Measurements from ENCODE around the gene CCDC117. TPM values are rescaled to one million over a fixed set of nuclear protein-coding genes. Genes with fewer than 3 reads are reported as not detected.
A peak's percentile ranks its signal among the peaks of the same experiment; 100 is the strongest.

Gene CCDC117
- 16.8 TPM for total RNA-seq
- polyA plus RNA-seq (ENCODE audit: insufficient read depth, low read depth, low replicate concordance) = 8.7 TPM
- long read RNA-seq, donor 1, transcript CCDC117-201 (5 exons, 3,985 nt) = major isoform, 7 of 7 reads
- long read RNA-seq, donor 1, partial matches to known transcripts = 0 of 7 reads
- long read RNA-seq, donor 1, other reads (novel, unspliced or antisense) = 0 of 7 reads
- long read RNA-seq, donor 2, partial matches to known transcripts = 0 of 4 reads
- long read RNA-seq, donor 2, other reads (novel, unspliced or antisense) = 0 of 4 reads
- long read RNA-seq, donor 3, transcript CCDC117-201 (5 exons, 3,985 nt) = major isoform, 7 of 7 reads
- long read RNA-seq, donor 3, partial matches to known transcripts = 0 of 7 reads
- long read RNA-seq, donor 3, other reads (novel, unspliced or antisense) = 0 of 7 reads
- long read RNA-seq, donor 4, transcript CCDC117-201 (5 exons, 3,985 nt) = major isoform, 9 of 9 reads
- long read RNA-seq, donor 4, partial matches to known transcripts = 0 of 9 reads
- long read RNA-seq, donor 4, other reads (novel, unspliced or antisense) = 0 of 9 reads
- long read RNA-seq, donor 5 = 0 reads
- long read RNA-seq, donor 6, partial matches to known transcripts = 0 of 2 reads
- long read RNA-seq, donor 6, other reads (novel, unspliced or antisense) = 0 of 2 reads
- long read RNA-seq, donor 7, transcript CCDC117-201 (5 exons, 3,985 nt) = major isoform, 7 of 14 reads
- long read RNA-seq, donor 7, partial matches to known transcripts = 2 of 14 reads
- long read RNA-seq, donor 7, other reads (novel, unspliced or antisense) = 5 of 14 reads
- long read RNA-seq, donor 8, transcript CCDC117-201 (5 exons, 3,985 nt) = major isoform, 9 of 9 reads
- long read RNA-seq, donor 8, partial matches to known transcripts = 0 of 9 reads
- long read RNA-seq, donor 8, other reads (novel, unspliced or antisense) = 0 of 9 reads
- long read RNA-seq, donor 9, transcript CCDC117-201 (5 exons, 3,985 nt) = major isoform, 5 of 5 reads
- long read RNA-seq, donor 9, partial matches to known transcripts = 0 of 5 reads
- long read RNA-seq, donor 9, other reads (novel, unspliced or antisense) = 0 of 5 reads
- long read RNA-seq, donor 10, transcript CCDC117-201 (5 exons, 3,985 nt) = major isoform, 6 of 6 reads
- long read RNA-seq, donor 10, partial matches to known transcripts = 0 of 6 reads
- long read RNA-seq, donor 10, other reads (novel, unspliced or antisense) = 0 of 6 reads

DNA sequence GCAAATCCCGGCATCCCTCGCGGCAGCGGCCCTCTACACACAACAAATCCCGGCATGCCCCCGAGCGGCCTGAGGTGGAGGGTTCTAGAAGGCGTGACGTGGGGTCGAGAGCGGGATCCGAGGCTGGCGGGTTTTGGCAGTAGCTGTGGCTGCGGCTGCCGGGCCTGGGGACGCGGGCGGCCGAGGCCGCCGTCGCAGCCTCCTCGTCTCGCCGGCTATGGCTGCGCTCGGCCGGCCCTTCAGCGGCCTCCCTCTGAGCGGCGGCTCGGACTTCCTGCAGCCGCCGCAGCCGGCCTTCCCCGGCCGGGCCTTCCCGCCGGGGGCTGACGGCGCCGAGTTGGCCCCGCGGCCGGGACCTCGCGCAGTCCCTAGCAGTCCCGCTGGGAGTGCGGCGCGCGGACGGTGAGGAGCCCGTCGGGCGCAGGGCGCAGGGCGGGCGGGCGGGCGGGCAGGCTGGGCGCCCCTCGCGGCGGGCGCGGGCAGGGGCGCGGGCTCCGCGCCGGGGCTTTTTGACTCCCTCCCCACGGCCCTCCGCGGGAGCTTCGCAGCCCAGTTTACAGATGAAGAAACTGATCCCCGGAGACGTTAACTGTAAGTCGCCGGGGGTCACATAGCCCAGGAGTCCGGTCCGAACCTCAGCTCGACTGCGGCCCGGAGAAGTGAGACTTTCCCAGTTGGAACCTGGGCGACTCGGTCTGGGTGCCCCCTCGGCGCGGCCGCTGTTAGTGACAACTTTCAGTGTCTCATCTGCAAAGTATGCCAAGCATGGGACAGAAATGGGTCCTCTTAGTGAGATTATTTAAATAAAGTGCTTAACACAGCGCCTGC lies at the start of gene CCDC117:
Gene CCDC117 (plus strand): TSS at position 63 of the 828 bp plus-strand sequence. CDS start 155 bp downstream, at position 218.
- no peak for FAIRE-seq

GRCh38 chr22:28728002-28728401 lies 44.5 kb upstream of the CCDC117 start:
- no peak overlapping the region for H3K4me3 ChIP-seq (ENCODE audit: low read length in 3 of 3)
- FAIRE-seq (no peak), DNase-seq (no peak)
- no peak overlapping the region for H3K9ac ChIP-seq (ENCODE audit: low read length in 3 of 3)
- H3K27me3 ChIP-seq (ENCODE audit: control insufficient read depth, insufficient read depth, low read length) = no peaks in the 10 kb centered on the region
- intact Hi-C loops (cut with DNase I) = no loop called here
- no peak overlapping the region for H3K27ac ChIP-seq (ENCODE audit: low read depth in 2 of 2, low read length in 2 of 2)
- no peaks in the 10 kb centered on the region for H3K9me3 ChIP-seq (ENCODE audit: control insufficient read depth in 2 of 3, insufficient read depth in 1 of 3, low read length in 3 of 3)
- TF ChIP-seq, protein P1, sequence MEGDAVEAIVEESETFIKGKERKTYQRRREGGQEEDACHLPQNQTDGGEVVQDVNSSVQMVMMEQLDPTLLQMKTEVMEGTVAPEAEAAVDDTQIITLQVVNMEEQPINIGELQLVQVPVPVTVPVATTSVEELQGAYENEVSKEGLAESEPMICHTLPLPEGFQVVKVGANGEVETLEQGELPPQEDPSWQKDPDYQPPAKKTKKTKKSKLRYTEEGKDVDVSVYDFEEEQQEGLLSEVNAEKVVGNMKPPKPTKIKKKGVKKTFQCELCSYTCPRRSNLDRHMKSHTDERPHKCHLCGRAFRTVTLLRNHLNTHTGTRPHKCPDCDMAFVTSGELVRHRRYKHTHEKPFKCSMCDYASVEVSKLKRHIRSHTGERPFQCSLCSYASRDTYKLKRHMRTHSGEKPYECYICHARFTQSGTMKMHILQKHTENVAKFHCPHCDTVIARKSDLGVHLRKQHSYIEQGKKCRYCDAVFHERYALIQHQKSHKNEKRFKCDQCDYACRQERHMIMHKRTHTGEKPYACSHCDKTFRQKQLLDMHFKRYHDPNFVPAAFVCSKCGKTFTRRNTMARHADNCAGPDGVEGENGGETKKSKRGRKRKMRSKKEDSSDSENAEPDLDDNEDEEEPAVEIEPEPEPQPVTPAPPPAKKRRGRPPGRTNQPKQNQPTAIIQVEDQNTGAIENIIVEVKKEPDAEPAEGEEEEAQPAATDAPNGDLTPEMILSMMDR (IDR thresholded peaks at IDR 0.05; ENCODE audit: borderline replicate concordance, extremely low read depth, insufficient read depth) = no peak
- H3K36me3 ChIP-seq (ENCODE audit: control insufficient read depth in 2 of 3, insufficient read depth in 3 of 3, low read length in 3 of 3) = no peaks in the 10 kb centered on the region
- H3K4me1 ChIP-seq (ENCODE audit: control insufficient read depth in 2 of 3, insufficient read depth in 2 of 3, low read depth in 1 of 3, low read length in 3 of 3) = no peaks in the 10 kb centered on the region

More for the DNA sequence above, at the start of gene CCDC117:
- DNase-seq = peak; percentile 97 to 98 (median 98)
- Histone ChIP-seq H3K36me3 (ENCODE audit: control insufficient read depth in 2 of 3, insufficient read depth in 3 of 3, low read length in 3 of 3) (peaks cover 0 to 8% (median 0%) of the 10 kb centered on the region in 3 donors), H3K9me3 (ENCODE audit: control insufficient read depth in 2 of 3, insufficient read depth in 1 of 3, low read length in 3 of 3) (no peaks in the 10 kb centered on the region), H3K27ac (ENCODE audit: low read depth in 2 of 2, low read length in 2 of 2) (peak within 1 kb of the TSS; percentile 95 to 98), H3K4me1 (ENCODE audit: control insufficient read depth in 2 of 3, insufficient read depth in 2 of 3, low read depth in 1 of 3, low read length in 3 of 3) (peaks cover 0 to 3% (median 0%) of the 10 kb centered on the region in 3 donors), H3K4me3 (ENCODE audit: low read length in 3 of 3) (peak within 1 kb of the TSS; percentile 70 to 90 (median 87)), H3K27me3 (ENCODE audit: control insufficient read depth, insufficient read depth, low read length) (no peaks in the 10 kb centered on the region), H3K9ac (ENCODE audit: low read length in 3 of 3) (peak within 1 kb of the TSS; percentile 83 to 90 (median 84))
- TF ChIP-seq, protein P1 (IDR thresholded peaks at IDR 0.05; ENCODE audit: borderline replicate concordance, extremely low read depth, insufficient read depth) = peak; percentile 20
- intact Hi-C loops (cut with DNase I) = no loop called here

- DNase-seq (no peak), FAIRE-seq (no peak)
- intact Hi-C loops (cut with DNase I) = no loop called here
- no peaks in the 10 kb centered on the region for H3K27me3 ChIP-seq (ENCODE audit: control insufficient read depth, insufficient read depth, low read length)
- no peaks in the 10 kb centered on the region for H3K4me1 ChIP-seq (ENCODE audit: control insufficient read depth in 2 of 3, insufficient read depth in 2 of 3, low read depth in 1 of 3, low read length in 3 of 3)
- H3K36me3 ChIP-seq (ENCODE audit: control insufficient read depth in 2 of 3, insufficient read depth in 3 of 3, low read length in 3 of 3) = no peaks in the 10 kb centered on the region
- no peak overlapping the region for H3K27ac ChIP-seq (ENCODE audit: low read depth in 2 of 2, low read length in 2 of 2)
- no peaks in the 10 kb centered on the region for H3K9me3 ChIP-seq (ENCODE audit: control insufficient read depth in 2 of 3, insufficient read depth in 1 of 3, low read length in 3 of 3)
- no peak overlapping the region for H3K9ac ChIP-seq (ENCODE audit: low read length in 3 of 3)
- TF ChIP-seq, protein P1 (IDR thresholded peaks at IDR 0.05; ENCODE audit: borderline replicate concordance, extremely low read depth, insufficient read depth) = no peak
- no peak overlapping the region for H3K4me3 ChIP-seq (ENCODE audit: low read length in 3 of 3)
These were observed 43.7 kb upstream of the CCDC117 start for GRCh38 chr22:28728621-28729313.
